HL-60 (cell line): ENCODE measurements around the gene SMARCA2.
A peak's percentile ranks its signal among the peaks of the same experiment; 100 is the strongest.

ENCODE experiments used
- DNase-seq, 2 experiments: peaks; one replicate each; pipeline ENCODE4 v3.0.0-alpha.2; 2010 to 2020; ENCODE audit warnings: low read depth in 1 of 2, low spot score in 1 of 2
- H3K27ac ChIP-seq: fragments of 250-450 bp; sonication (Bioruptor Pico); replicated peaks from 2 replicates; pipeline ENCODE4 v1.5.1; 2020; ENCODE audit warnings: mild to moderate bottlenecking, moderate library complexity
- H3K27me3 ChIP-seq: fragments of 250-450 bp; sonication (Bioruptor Pico); 2 replicates; pipeline ENCODE4 v1.5.1; 2021; ENCODE audit warnings: mild to moderate bottlenecking, moderate library complexity; ENCODE audit not compliant: insufficient read depth, poor library complexity, severe bottlenecking
- H3K4me3 ChIP-seq: replicated peaks from 2 replicates; pipeline ENCODE4 v1.5.1; 2011; ENCODE audit warnings: mild to moderate bottlenecking, control low read depth, low read length; ENCODE audit not compliant: insufficient read depth
- GABPA ChIP-seq: IDR thresholded peaks from 2 replicates; pipeline ENCODE4 v1.6.1; 2012; ENCODE audit warnings: low read depth
- POLR2AphosphoS5 ChIP-seq: IDR thresholded peaks from 2 replicates; pipeline ENCODE4 v1.6.1; 2012; ENCODE audit warnings: low read depth
- SPI1 ChIP-seq: IDR thresholded peaks from 2 replicates; pipeline ENCODE4 v1.6.1; 2012; ENCODE audit warnings: low read depth, mild to moderate bottlenecking, borderline replicate concordance
- TF ChIP-seq, protein P1 (sequence below): IDR thresholded peaks from one replicate; pipeline ENCODE4 v1.5.1; 2011; ENCODE audit warnings: low read length, control low read depth, inconsistent platforms; ENCODE audit not compliant: insufficient read depth
- TF ChIP-seq, protein P2 (sequence below): IDR thresholded peaks from 2 replicates; pipeline ENCODE4 v1.6.1; 2012; ENCODE audit warnings: low read depth; ENCODE audit not compliant: insufficient replicate concordance

The SMARCA2 gene

DNA sequence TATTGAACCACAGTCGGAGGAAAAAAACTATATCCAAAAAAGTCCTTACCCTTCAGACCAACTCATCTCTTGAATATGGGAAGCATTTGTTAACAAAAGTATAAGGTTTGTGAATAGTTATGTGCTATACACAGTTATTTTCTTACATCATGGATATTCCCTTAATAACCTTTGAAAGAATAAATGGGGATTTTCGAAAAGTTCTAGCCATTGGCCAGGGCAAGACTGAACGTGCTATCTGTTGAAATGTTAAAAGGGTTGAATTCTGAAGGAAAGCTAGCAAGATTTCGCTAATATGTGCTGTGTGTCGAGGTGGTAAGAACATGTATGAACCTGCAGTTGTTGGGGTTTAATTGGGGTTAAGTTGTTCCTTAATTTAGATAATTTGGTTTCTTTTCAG, 140.8 kb downstream of the SMARCA2 start:
- no peak for DNase-seq
- H3K27me3 ChIP-seq: no peaks in the 10 kb centered on the region
- peak overlapping the region; percentile 88 for H3K27ac ChIP-seq

DNA sequence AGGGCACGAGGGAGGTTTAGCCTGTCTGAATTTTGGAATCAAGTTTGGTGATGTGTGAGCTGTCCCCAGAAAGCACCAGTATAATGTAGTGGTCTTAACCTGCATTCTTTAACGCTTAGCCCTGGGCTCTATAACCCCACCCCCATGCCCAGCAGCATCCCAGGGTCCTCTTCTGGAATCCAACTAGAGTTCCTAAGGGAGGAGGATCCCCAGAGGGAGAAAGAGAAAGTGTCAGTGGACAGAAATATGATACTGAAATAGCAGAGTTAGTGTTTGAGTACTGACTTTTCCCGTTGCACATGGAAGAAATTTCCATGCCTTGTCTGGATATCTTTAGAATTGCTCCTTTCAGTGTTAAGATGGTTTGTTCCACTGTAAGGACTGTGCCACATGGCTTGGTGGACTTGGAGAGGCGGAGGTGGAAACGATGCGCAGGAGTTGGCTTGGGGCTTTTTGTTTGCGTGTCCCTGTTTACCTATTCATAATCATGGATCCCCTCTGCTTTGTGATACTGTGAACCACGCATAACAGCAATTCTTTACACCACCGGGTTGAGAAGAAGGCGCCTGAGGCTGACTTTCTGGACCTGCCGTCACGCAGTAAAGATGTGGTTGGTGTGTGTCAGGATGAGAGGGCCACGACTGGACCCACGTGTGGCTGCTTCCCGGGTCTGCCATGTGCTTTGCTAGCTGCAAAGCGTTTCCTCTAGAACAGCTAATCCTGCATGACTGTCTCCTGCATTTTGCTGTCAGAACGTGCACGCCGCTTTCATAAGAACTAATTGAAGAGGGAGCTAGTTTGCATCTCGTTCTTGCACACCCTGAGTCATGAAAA, 142.3 kb downstream of the SMARCA2 start:
- DNase-seq: peak; percentile 46 to 54
- Histone ChIP-seq H3K27me3 (no peaks in the 10 kb centered on the region), H3K27ac (peak overlapping the region; percentile 88), H3K4me3 (peak overlapping the region; percentile 16)
- TF ChIP-seq, protein P1, sequence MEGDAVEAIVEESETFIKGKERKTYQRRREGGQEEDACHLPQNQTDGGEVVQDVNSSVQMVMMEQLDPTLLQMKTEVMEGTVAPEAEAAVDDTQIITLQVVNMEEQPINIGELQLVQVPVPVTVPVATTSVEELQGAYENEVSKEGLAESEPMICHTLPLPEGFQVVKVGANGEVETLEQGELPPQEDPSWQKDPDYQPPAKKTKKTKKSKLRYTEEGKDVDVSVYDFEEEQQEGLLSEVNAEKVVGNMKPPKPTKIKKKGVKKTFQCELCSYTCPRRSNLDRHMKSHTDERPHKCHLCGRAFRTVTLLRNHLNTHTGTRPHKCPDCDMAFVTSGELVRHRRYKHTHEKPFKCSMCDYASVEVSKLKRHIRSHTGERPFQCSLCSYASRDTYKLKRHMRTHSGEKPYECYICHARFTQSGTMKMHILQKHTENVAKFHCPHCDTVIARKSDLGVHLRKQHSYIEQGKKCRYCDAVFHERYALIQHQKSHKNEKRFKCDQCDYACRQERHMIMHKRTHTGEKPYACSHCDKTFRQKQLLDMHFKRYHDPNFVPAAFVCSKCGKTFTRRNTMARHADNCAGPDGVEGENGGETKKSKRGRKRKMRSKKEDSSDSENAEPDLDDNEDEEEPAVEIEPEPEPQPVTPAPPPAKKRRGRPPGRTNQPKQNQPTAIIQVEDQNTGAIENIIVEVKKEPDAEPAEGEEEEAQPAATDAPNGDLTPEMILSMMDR: no peak
- TF ChIP-seq, protein P2, sequence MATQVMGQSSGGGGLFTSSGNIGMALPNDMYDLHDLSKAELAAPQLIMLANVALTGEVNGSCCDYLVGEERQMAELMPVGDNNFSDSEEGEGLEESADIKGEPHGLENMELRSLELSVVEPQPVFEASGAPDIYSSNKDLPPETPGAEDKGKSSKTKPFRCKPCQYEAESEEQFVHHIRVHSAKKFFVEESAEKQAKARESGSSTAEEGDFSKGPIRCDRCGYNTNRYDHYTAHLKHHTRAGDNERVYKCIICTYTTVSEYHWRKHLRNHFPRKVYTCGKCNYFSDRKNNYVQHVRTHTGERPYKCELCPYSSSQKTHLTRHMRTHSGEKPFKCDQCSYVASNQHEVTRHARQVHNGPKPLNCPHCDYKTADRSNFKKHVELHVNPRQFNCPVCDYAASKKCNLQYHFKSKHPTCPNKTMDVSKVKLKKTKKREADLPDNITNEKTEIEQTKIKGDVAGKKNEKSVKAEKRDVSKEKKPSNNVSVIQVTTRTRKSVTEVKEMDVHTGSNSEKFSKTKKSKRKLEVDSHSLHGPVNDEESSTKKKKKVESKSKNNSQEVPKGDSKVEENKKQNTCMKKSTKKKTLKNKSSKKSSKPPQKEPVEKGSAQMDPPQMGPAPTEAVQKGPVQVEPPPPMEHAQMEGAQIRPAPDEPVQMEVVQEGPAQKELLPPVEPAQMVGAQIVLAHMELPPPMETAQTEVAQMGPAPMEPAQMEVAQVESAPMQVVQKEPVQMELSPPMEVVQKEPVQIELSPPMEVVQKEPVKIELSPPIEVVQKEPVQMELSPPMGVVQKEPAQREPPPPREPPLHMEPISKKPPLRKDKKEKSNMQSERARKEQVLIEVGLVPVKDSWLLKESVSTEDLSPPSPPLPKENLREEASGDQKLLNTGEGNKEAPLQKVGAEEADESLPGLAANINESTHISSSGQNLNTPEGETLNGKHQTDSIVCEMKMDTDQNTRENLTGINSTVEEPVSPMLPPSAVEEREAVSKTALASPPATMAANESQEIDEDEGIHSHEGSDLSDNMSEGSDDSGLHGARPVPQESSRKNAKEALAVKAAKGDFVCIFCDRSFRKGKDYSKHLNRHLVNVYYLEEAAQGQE: no peak
- TF ChIP-seq POLR2AphosphoS5 (peak; percentile 63), GABPA (no peak), SPI1 (no peak)

More for the DNA sequence above, 140.8 kb downstream of the SMARCA2 start:
- TF ChIP-seq SPI1: no peak
- TF ChIP-seq, protein P2: no peak
- TF ChIP-seq GABPA: no peak
- TF ChIP-seq POLR2AphosphoS5: no peak
- TF ChIP-seq, protein P1: no peak
- no peak overlapping the region for H3K4me3 ChIP-seq

DNA sequence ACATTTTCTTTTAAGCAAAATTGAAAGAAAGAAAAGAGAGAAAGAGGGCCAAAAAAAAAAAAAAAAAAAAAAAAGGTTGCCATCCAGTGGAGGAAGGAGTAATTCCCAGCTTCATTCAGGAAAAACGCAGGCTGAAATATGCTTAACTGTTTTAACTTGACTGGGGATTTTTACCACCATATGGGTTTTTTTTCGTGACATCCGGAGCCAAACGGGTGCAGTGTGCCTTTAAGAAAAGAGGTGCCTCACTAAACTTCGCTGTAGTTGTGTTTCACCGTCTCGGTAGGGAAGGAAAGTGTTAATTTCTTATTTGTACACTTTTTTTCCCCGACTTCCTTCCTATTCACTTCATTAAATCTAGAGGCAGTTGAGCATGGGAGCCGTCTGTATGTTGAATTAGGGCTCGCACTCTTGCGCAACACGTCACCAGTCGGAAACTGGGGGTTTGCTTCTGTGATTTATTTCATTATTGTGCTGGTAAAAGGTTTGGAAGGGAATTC, 143.0 kb downstream of the SMARCA2 start:
- peak; percentile 74 to 87 for DNase-seq
- H3K27ac ChIP-seq: peak overlapping the region; percentile 88
- H3K4me3 ChIP-seq: peak overlapping the region; percentile 13
- peak; percentile 73; the same call in 1 of the 2 replicates for TF ChIP-seq SPI1
- TF ChIP-seq, protein P2: no peak
- TF ChIP-seq GABPA: peak; percentile 71
- TF ChIP-seq, protein P1: no peak
- TF ChIP-seq POLR2AphosphoS5: no peak
- no peaks in the 10 kb centered on the region for H3K27me3 ChIP-seq
